A673 (cell line): Measurements from ENCODE around the gene ELOVL3.

Experiments
- EZH2 ChIP-seq: fragments of 200-600 bp; sonication (generic); IDR thresholded peaks from 2 replicates; pipeline ENCODE4 v1.6.1; 2017; ENCODE audit warnings: borderline replicate concordance, low read depth, mild to moderate bottlenecking, mixed read lengths, antibody characterized with exemption, low read length; ENCODE audit not compliant: poor library complexity, severe bottlenecking
- TF ChIP-seq, protein P1 (sequence below): fragments of 300-800, 200-600 bp; sonication (generic); conservative IDR thresholded peaks from 2 replicates; pipeline ENCODE4 v1.5.1; 2017; ENCODE audit warnings: low read depth, mild to moderate bottlenecking, antibody characterized with exemption, low read length, moderate library complexity, mixed read lengths

DNA sequence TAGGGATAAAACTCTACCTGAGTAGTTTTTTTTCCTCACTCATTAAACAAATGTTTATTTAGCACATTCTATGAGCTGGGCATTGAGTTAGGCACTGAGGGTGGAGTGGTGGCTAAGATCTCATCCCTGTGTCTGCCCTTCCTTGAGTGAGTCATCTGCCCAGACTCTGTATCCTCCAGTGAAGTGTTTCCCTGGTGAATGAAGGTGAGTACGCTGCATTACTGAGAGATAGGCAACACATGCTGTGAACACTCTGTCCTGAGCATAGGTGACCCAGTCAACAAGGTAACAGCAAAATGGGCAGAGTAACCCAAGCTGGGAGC, 9.5 kb downstream of the ELOVL3 start:
- TF ChIP-seq EZH2 = no peak
- TF ChIP-seq, protein P1, sequence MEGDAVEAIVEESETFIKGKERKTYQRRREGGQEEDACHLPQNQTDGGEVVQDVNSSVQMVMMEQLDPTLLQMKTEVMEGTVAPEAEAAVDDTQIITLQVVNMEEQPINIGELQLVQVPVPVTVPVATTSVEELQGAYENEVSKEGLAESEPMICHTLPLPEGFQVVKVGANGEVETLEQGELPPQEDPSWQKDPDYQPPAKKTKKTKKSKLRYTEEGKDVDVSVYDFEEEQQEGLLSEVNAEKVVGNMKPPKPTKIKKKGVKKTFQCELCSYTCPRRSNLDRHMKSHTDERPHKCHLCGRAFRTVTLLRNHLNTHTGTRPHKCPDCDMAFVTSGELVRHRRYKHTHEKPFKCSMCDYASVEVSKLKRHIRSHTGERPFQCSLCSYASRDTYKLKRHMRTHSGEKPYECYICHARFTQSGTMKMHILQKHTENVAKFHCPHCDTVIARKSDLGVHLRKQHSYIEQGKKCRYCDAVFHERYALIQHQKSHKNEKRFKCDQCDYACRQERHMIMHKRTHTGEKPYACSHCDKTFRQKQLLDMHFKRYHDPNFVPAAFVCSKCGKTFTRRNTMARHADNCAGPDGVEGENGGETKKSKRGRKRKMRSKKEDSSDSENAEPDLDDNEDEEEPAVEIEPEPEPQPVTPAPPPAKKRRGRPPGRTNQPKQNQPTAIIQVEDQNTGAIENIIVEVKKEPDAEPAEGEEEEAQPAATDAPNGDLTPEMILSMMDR = no peak
